Superior temporal gyrus (tissue), 1 donor: ENCODE results near the gene ITGB3.
A peak's percentile ranks its signal among the peaks of the same experiment; 100 is the strongest.
"Not testable (repeated sequence)": the region's sequence is repeated elsewhere in the genome, so short reads cannot be mapped to it uniquely, and the experiment has no call there.

Experiments used
- DNase-seq: peaks from one replicate; pipeline ENCODE4 v3.0.0-alpha.2; 2016; ENCODE audit errors: extremely low spot score

ITGB3 gene

DNA sequence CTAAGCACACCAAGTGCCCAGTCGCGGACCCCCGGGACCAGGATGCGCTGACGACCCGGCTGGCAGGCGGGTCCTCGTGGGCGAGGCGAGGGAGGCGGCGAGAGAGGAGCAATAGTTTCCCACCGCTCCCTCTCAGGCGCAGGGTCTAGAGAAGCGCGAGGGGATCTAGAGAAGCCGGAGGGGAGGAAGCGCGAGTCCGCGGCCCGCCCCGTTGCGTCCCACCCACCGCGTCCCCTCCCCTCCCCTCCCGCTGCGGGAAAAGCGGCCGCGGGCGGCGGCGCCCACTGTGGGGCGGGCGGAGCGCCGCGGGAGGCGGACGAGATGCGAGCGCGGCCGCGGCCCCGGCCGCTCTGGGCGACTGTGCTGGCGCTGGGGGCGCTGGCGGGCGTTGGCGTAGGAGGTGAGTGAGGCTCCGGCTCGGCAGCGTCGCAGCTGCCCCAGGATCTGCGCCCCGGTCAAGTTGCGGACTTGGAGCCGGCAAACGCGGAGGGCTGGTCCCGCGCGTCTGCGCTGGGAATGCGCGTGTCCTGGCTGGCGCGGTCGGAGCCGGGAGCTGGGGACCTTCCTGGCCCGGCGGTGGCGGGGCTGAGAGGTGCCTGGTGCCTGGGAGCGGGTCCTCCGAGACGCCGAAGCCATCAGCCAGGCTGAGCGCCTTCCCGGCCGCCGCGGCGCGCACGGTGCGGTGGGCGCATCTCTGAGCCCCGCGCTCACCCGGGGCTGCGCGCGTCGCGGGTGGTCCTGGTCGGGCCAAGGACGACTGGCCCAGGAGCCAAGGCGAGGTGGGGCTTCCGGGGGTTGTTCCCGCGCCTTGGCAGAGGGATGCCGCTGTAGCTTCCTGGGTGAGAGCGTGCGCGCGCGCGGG, at the start of gene ITGB3:
Gene ITGB3 (plus strand): TSS at position 287 of the 862 bp plus-strand sequence. CDS start 35 bp downstream, at position 322.
- no peak for DNase-seq

DNA sequence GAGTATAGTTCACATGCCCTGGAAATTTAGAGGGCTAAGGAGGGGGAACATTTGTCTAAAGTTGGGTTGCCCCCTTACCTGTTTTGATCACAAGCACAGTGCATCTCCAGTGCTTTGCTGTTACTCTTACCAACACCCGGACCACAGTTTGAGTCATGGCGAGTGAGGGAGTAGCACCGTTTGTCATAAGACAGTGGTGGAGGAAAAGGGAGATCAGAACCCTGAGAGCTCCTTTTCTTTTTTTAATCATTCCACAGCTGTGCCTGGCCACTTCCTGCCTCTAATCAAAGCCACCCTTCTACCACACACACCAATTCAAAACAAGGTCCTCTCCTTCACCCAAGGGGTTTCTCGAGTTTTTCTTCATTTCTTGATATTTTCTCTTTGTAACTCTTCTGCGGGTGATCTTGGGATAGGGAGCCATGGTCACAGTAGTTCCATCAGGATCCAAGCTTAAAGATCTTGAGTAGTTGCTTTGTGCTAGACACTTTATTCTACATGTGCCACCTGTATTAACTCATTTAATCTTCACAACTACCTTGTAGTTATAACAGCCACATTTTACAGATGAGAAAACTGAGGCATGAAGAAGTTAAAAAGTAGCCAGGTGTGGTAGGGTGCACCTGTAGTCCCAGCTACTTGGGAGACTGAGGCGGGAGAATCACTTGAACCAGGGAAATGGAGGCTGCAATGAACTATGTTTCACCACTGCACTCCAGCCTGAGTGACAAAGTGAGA, 49.5 kb upstream of the ITGB3 start:
- no peak for DNase-seq

DNA sequence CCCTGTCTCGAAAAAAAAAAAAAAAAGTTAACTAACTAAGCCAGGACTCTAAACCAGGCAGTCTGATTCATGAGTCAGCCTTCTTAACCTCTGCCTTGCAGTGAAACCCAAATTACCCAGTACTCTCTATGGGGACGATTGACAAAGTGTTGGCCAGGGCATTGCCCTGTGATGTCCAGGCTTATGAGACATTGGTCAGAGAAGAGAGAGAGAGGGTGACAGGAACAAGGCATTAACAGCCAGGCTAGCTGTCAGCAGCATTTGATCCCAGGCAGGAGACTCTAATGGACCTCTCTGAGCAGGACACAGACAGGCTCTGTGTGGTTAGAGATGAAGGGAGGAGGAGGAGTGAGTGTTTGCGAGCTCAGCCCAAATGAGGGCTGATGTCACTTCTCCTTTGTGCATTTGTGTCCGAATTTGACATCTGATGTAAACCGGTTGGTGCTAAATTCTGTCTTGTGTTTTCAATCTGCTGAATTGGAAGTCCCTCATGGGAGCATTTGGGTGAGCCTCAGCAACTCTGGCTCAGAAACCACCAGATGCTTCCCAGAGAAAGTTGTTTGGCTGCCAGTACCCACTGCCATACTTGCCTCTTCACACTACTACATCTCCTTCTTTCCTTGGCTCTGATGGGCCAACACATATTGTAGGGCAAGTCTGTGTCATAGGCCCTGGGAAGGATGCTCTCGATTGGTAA, 48.8 kb upstream of the ITGB3 start:
- peak; percentile 43 for DNase-seq

DNA sequence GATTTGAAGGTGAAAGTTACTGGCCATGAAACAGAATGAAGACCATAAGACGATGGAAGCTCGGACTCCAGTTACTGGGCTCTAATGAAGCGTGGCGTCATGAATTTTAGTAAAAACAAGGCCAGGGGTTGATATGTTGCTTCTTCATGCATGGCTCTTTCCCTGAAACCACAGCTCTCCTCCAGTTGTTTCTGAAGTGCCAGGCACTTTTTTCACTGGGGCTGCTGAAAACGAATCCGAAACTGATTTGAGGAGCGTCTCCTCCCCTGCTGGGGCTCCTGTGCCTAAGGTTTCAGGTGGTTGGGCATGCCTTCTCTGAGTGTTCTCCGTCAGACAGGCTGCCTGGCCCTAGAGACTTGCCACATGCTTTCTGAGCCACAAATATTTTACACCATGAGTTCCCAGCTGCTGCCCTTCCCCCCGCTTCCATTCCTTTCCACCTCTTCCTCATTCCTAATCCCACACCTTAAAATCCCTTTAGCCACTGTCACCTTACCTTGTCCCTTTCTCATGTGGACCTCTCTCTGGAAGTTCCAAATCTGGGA, 48.1 kb upstream of the ITGB3 start:
- DNase-seq = no peak

GRCh38 chr17:47207143-47208067, 46.2 kb upstream of the ITGB3 start:
- no peak for DNase-seq

DNA sequence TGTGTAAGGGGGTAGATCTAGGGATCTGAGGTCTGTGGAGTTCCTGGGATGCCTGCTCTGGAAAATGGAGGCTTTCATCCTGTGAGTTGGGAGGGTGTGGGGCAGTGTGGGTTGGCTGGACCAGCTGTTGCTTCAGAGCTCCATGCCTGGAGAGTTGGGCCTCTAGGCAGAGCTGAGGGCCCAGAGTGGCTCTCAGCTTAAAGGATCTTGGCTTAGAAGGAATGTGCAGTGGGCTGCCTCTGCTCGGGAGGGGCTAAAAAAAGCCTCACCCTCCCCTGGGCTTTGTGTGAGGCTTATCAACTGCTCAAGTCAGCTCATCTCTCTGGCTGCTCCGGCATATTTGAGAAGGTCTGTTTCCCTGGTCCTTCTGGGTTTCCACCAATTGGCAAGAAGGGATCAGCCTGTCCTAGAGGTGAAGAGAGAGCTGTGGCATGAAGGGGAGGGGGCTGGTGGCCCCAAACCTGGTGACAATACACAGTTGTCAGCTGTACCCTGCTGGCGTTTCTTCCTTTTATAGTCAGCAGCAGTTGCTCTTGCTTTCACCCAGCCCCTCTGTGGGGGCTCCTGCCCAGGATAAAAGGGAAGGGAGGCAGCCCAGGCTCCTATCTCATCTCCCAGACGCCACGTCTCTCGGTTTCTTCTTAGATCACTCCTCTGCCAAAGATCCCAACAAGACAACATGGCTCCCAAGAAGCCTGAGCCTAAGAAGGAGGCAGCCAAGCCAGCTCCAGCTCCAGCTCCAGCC, 44.7 kb upstream of the ITGB3 start, which contains the start of gene MYL4:
Gene MYL4 (plus strand): TSS at position 605 of the 745 bp plus-strand sequence. CDS start 75 bp downstream, at position 680.
- DNase-seq = no peak

GRCh38 chr17:47209499-47209898, 44.1 kb upstream of the ITGB3 start:
- DNase-seq = no peak

- DNase-seq = no peak
Measured at GRCh38 chr17:47210105-47210504, 43.5 kb upstream of the ITGB3 start.

- no peak for DNase-seq
Measured at GRCh38 chr17:47210779-47211178, 42.8 kb upstream of the ITGB3 start.

DNA sequence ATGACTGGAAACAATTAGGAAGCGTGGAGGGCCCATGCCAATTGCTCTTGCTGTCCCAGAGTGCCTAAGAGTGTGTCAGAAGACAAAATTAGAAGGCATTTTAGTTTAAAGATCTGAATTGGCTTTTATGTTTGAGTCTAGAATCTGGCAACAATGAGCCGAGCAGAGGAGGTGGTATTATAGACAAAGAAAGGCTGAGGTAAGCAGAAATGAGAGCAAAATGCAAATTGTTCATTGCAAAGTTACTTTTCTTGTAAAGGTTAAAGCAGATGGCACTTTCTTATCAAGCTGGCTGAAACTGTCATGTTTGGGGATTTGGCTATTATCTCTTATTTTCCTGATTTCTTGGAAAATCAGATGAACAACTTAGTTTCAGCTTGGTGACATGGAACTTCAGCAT, 41.2 kb upstream of the ITGB3 start:
- no peak for DNase-seq

DNA sequence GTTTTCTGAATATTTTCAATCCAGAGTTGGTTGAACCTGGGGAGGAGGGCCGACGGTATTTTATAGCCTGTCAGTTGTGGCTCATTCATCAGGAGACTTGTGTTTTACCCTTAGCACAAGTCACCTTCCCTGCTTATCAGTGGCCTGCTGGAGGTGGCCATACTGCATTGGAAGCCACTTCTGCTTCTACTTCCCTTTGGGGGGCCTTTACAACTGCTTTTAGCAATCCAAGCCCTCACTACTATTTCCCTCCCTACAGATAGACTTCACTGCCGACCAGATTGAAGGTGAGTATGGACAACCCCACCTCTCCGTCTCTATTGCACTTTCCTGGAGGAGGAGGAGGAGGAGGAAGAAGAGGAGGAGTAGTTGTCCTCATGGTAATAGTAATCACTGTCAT, 40.1 kb upstream of the ITGB3 start:
- no peak for DNase-seq

GRCh38 chr17:47214931-47215330, 38.7 kb upstream of the ITGB3 start:
- no peak for DNase-seq

GRCh38 chr17:47216821-47217220, 36.8 kb upstream of the ITGB3 start:
- not testable (repeated sequence) for DNase-seq

DNA sequence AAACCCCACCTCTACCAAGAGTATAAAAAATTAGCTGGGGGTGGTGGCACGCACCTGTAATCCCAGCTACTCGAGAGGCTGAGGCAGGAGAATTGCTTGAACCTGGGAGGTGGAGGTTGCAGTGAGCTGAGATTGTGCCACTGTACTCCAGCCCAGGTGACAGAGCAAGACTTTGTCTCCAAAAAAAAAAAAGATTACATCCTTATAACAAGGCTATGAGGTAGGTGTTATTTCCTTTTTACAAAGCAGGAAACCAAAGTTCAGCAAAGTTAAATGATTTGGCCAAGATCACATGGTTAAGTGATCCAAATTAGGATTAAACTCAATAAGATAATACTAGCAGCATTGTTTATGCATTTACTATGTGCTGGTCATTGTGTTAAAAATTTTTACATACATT, 36.3 kb upstream of the ITGB3 start:
- not testable (repeated sequence) for DNase-seq

- DNase-seq = no peak
Measured at GRCh38 chr17:47218896-47219430, 34.7 kb upstream of the ITGB3 start.

DNA sequence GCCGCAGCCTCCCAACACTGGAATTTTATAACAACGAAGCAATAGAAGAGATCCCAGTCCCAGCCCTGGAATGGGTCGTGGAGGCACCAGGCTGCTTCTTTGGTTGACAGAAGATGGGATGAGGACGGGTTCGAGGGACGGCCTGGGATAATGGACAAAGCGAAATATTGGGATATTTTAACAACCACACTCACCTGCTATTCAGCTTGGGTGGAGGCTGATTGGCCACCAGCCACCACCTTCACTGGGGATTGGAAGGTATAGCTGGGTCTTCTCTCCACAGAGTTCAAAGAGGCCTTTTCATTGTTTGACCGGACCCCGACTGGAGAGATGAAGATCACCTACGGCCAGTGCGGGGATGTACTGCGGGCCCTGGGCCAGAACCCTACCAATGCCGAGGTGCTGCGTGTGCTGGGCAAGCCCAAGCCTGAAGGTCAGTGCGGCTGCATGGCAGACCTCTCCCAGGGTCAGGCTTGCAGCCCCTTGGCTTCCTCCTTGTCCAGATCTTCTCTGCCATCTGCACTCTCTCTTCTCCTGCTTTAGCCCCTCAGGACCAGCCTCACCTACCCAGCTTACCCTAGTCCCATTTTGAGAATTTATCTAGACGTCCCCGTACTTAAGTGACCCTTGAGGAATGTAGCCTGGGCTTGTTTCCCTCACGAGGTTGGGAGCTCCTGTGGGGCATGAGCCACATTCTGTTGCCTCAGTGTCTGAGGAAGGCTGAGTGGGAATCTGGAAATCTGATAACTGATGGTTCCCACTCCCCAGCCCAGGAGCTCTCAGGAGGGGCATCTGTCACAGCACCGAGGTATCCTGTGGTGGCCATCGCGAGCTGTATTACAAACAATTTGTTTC, 33.8 kb upstream of the ITGB3 start:
- DNase-seq = no peak

GRCh38 chr17:47220531-47220999, 33.1 kb upstream of the ITGB3 start:
- no peak for DNase-seq

GRCh38 chr17:47221154-47221553, 32.5 kb upstream of the ITGB3 start:
- DNase-seq = no peak

DNA sequence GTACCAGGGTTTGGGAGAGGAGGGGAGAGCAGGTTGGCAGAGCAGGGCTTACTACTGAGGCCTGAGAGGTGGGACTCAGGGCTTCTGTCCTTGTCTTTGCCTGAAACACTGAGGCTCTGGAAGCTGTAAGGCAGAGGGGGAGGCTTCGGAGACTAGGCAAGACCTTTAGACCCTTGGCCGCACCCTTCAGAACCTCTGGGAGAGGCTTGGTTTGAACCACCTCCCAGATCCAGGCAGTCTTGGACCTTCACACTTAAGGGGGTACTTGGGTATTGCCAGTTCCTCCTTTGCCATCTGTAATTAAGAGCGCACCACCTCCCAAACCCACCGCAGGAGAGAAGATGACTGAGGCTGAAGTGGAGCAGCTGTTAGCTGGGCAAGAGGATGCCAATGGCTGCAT, 31.6 kb upstream of the ITGB3 start:
- DNase-seq = no peak
